GM12892 (cell line): ENCODE measurements around the gene NUAK2.

Experiments
- POLR2A ChIP-seq: IDR thresholded peaks from 2 replicates; pipeline ENCODE4 v1.6.1; 2011; ENCODE audit warnings: low read depth, low read length, control low read depth
- POLR2AphosphoS5 ChIP-seq: IDR thresholded peaks from 2 replicates; pipeline ENCODE4 v1.6.1; 2011; ENCODE audit warnings: low read depth, low read length, control low read depth
- TAF1 ChIP-seq: IDR thresholded peaks from 2 replicates; pipeline ENCODE4 v1.6.1; 2011; ENCODE audit warnings: low read depth, mild to moderate bottlenecking, control low read depth, low read length, borderline replicate concordance

DNA sequence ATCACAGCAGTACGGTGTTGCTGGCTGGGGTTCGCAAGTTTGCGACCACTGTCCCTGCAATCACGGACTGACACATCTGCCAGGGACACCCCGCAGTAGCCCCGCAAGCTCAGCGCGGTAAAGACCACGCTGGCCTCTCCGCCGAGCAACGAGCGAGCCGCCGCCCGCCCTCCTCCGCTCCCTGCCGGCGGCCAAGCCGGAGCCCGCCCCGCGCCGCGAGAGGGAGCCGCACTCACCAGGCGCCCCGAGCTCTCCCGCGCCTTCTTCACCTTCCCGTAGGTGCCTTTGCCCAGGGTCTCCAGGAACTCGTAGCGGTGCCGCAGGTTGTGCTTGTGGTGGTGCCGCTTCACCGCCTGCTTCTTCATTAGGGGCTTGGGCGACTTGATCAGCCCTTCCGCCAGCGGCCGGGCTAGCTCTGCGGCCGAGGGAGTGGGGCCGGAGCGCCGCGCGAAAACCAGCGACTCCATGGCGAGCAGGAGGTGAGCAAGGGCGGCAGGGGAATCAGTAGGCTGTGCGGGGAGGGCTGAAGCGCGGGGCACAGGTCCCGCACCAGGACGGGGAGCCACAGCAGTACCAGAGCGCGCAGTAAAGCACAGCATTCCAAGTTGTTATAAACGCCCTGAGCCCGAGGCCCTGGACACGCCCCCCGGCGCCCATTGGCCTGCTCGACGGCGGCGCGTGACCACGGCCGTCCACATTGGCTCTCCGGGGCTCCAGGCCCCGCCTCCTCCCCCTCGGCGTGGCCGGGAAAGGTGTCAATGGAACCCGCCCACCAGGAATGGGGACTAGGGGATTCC lies at the start of gene NUAK2:
- TF ChIP-seq POLR2A: peak; percentile 63; the same call in 1 of the 2 replicates
- TF ChIP-seq POLR2AphosphoS5: 0 out of 2 replicates have a peak, but pooled peaks have one; percentile 47
- no peak for TF ChIP-seq TAF1
